HCT116 (cell line): ENCODE data around the gene SETD1B. TPM values are rescaled to one million over a fixed set of nuclear protein-coding genes. Genes with fewer than 3 reads are reported as not detected.

Source experiments
- ATAC-seq: fragments of 200-7000 bp; cut with Tn5 transposase; 2 replicates; pipeline ENCODE4 v1.9.1; 2020; ENCODE audit warnings: mild to moderate bottlenecking, moderate library complexity
- BruUV-seq: library from RNA; stranded (reverse); fragments of 400-500 nt; replicated peaks from 2 replicates; lab custom pipeline; 2021; lab: Mats Ljungman, UMichigan
- CTCF ChIA-PET: fragments of 300-600 bp; sonication (Branson Sonifier 250); formaldehyde crosslinking; loops from one replicate; lab custom pipeline; 2021; ENCODE audit warnings: antibody characterized with exemption; lab: Charles Lee
- POLR2A ChIA-PET: fragments of 300-600, 350-600 bp; sonication (Branson Sonifier 250); formaldehyde crosslinking; loops from one replicate; lab custom pipeline; 2021; ENCODE audit warnings: antibody characterized with exemption; lab: Charles Lee
- RAD21 ChIA-PET, 2 experiments: fragments of 300-600 bp; sonication (Branson Sonifier 250); formaldehyde crosslinking; loops; one replicate each; lab custom pipeline; 2023; ENCODE audit warnings: low total read pairs in 2 of 2; ENCODE audit not compliant: uncharacterized antibody in 2 of 2, unreplicated experiment in 2 of 2, low non-redundant PET in 1 of 2; lab: Charles Lee
- DNase-seq: peaks from one replicate; pipeline ENCODE4 v3.0.0-alpha.2; 2010; ENCODE audit warnings: low read depth, low spot score
- H2AFZ ChIP-seq: fragments of 200-600 bp; shearing (Covaris generic), sonication (generic); 2 replicates; pipeline ENCODE4 v1.6.1; 2017; ENCODE audit warnings: low read depth, mixed run types, mixed read lengths, antibody characterized with exemption, low read length; ENCODE audit not compliant: poor library complexity, severe bottlenecking
- H3K27ac ChIP-seq: 2 replicates; pipeline ENCODE4 v1.5.1; 2012; ENCODE audit warnings: low read depth, low read length
- H3K27me3 ChIP-seq: fragments of 200-600 bp; sonication (generic); 2 replicates; pipeline ENCODE4 v1.6.1; 2016; ENCODE audit warnings: mixed run types, low read length, mixed read lengths; ENCODE audit not compliant: insufficient read depth
- H3K36me3 ChIP-seq, 2 experiments: fragments of 200-500 bp in 1 of 2; fragments of 200-600 bp in 1 of 2; sonication (Bioruptor generic) in 1 of 2; sonication (generic) in 1 of 2; 2 replicates each; pipeline versions ENCODE4 v1.5.1 to v1.6.1; 2014 to 2016; ENCODE audit warnings: low read length in 2 of 2, inconsistent platforms in 1 of 2, mixed read lengths in 1 of 2, mixed run types in 1 of 2; ENCODE audit not compliant: insufficient read depth in 2 of 2, control insufficient read depth in 1 of 2
- H3K4me1 ChIP-seq, 2 experiments: fragments of 200-600 bp in 1 of 2; sonication (generic) in 1 of 2; 2 replicates each; pipeline versions ENCODE4 v1.5.1 to v1.6.1; 2012 to 2017; ENCODE audit warnings: low read length in 2 of 2, inconsistent platforms in 1 of 2, mild to moderate bottlenecking in 1 of 2, mixed read lengths in 1 of 2, mixed run types in 1 of 2, moderate library complexity in 1 of 2; ENCODE audit not compliant: insufficient read depth in 2 of 2, control insufficient read depth in 1 of 2
- H3K4me2 ChIP-seq: fragments of 200-600 bp; sonication (generic); 2 replicates; pipeline ENCODE4 v1.6.1; 2017; ENCODE audit warnings: mixed run types, low read length, mixed read lengths
- H3K4me3 ChIP-seq, 2 experiments: fragments of 200-600 bp in 1 of 2; sonication (generic) in 1 of 2; replicated peaks in 1 of 2; 2 replicates each; pipeline ENCODE4 v1.5.1; 2011 to 2016; ENCODE audit warnings: low read length in 2 of 2, control low read depth in 1 of 2, low read depth in 1 of 2, mild to moderate bottlenecking in 1 of 2, mixed read lengths in 1 of 2, mixed run types in 1 of 2
- H3K79me2 ChIP-seq: fragments of 200-600 bp; sonication (generic); 2 replicates; pipeline ENCODE4 v1.6.1; 2017; ENCODE audit warnings: mild to moderate bottlenecking, mixed run types, low read length, moderate library complexity, mixed read lengths; ENCODE audit not compliant: insufficient read depth
- H3K9ac ChIP-seq: fragments of 200-600 bp; sonication (generic); 2 replicates; pipeline ENCODE4 v1.6.1; 2016; ENCODE audit warnings: low read length, mixed read lengths
- H3K9me2 ChIP-seq: fragments of 200-600 bp; sonication (generic), shearing (Covaris generic); 2 replicates; pipeline ENCODE4 v1.6.1; 2017; ENCODE audit warnings: mixed run types, mild to moderate bottlenecking, moderate library complexity; ENCODE audit not compliant: insufficient read depth
- H3K9me3 ChIP-seq, 2 experiments: fragments of 200-500 bp in 1 of 2; fragments of 200-600 bp in 1 of 2; sonication (Bioruptor generic) in 1 of 2; sonication (generic) in 1 of 2; 2 replicates each; pipeline ENCODE4 v1.6.1; 2014 to 2017; ENCODE audit warnings: low read length in 2 of 2, mixed read lengths in 2 of 2, inconsistent platforms in 1 of 2, low read depth in 1 of 2, mild to moderate bottlenecking in 1 of 2, mixed run types in 1 of 2, moderate library complexity in 1 of 2; ENCODE audit not compliant: control insufficient read depth in 1 of 2, insufficient read depth in 1 of 2
- H4K20me1 ChIP-seq: fragments of 200-600 bp; sonication (generic), shearing (Covaris generic); 2 replicates; pipeline ENCODE4 v1.6.1; 2017; ENCODE audit warnings: mixed run types, mild to moderate bottlenecking, moderate library complexity; ENCODE audit not compliant: insufficient read depth
- ATF3 ChIP-seq: IDR thresholded peaks from 2 replicates; pipeline ENCODE4 v1.6.1; 2012
- CBX3 ChIP-seq: IDR thresholded peaks from 2 replicates; pipeline ENCODE4 v1.6.1; 2012; ENCODE audit warnings: low read depth
- EGR1 ChIP-seq: IDR thresholded peaks from 2 replicates; pipeline ENCODE4 v1.6.1; 2012; ENCODE audit warnings: low read depth
- ELF1 ChIP-seq: IDR thresholded peaks from 2 replicates; pipeline ENCODE4 v1.6.1; 2012; ENCODE audit warnings: low read depth, borderline replicate concordance
- EZH2phosphoT487 ChIP-seq: fragments of 200-600 bp; IDR thresholded peaks from 2 replicates; pipeline ENCODE4 v1.6.1; 2018; ENCODE audit warnings: antibody characterized with exemption, borderline replicate concordance
- FOSL1 ChIP-seq: IDR thresholded peaks from 2 replicates; pipeline ENCODE4 v1.6.1; 2012; ENCODE audit warnings: low read depth
- POLR2AphosphoS5 ChIP-seq: IDR thresholded peaks from 2 replicates; pipeline ENCODE4 v1.6.1; 2011; ENCODE audit warnings: mild to moderate bottlenecking, low read depth, low read length, moderate library complexity
- RAD21 ChIP-seq: IDR thresholded peaks from 2 replicates; pipeline ENCODE4 v1.6.1; 2012; ENCODE audit warnings: low read depth, mild to moderate bottlenecking
- SP1 ChIP-seq: IDR thresholded peaks from 2 replicates; pipeline ENCODE4 v1.6.1; 2012; ENCODE audit warnings: low read depth
- YY1 ChIP-seq: IDR thresholded peaks from 2 replicates; pipeline ENCODE4 v1.6.1; 2011; ENCODE audit warnings: low read length, low read depth, moderate library complexity, mild to moderate bottlenecking; ENCODE audit not compliant: insufficient replicate concordance; ENCODE audit errors: extremely low read depth
- ZBTB33 ChIP-seq: IDR thresholded peaks from 2 replicates; pipeline ENCODE4 v1.6.1; 2011; ENCODE audit warnings: mild to moderate bottlenecking, low read length, moderate library complexity; ENCODE audit not compliant: insufficient replicate concordance; ENCODE audit errors: extremely low read depth
- ZFX ChIP-seq: fragments of 450-650 bp; IDR thresholded peaks from 2 replicates; pipeline ENCODE4 v1.6.1; 2017
- ZNF274 ChIP-seq: fragments of 200-500 bp; sonication (Bioruptor generic); IDR thresholded peaks from 2 replicates; pipeline ENCODE4 v1.6.1; 2014; ENCODE audit warnings: mild to moderate bottlenecking, low read depth, low read length, inconsistent platforms
- intact Hi-C: fragments of 100-400 bp; cut with micrococcal nuclease; formaldehyde crosslinking; loops from 2 replicates; pipeline ENCODE4 v1.10.0; 2022
- total RNA-seq: library from RNA; stranded (reverse); gene quantifications from one replicate; pipeline ENCODE4 v1.2.1, GENCODE V29; 2021; ENCODE audit not compliant: unreplicated experiment
- TF ChIP-seq, protein P1 (sequence below): IDR thresholded peaks from 2 replicates; pipeline ENCODE4 v1.6.1; 2012; ENCODE audit warnings: low read depth

The SETD1B gene
- total RNA-seq, 1 experiment from 2014 or later: 17.5 TPM

- no peak overlapping the region for H3K27ac ChIP-seq
- ChIA-PET CTCF (no interaction called here), POLR2A (no interaction called here), RAD21 (no interaction called here)
- no peak overlapping the region for H3K4me3 ChIP-seq
- H3K79me2 ChIP-seq: no peaks in the 10 kb centered on the region
- intact Hi-C loops: no loop called here
- no peak for ATAC-seq
- no peak overlapping the region for H3K9ac ChIP-seq
- H3K36me3 ChIP-seq: no peaks in the 10 kb centered on the region
- no peak overlapping the region for H3K4me2 ChIP-seq
- no peaks in the 10 kb centered on the region for H4K20me1 ChIP-seq
- DNase-seq: no peak
- BruUV-seq: no TSS peak
- no peak overlapping the region for H2AFZ ChIP-seq
- H3K4me1 ChIP-seq: peaks cover 37 to 44% of the 10 kb centered on the region in 2 experiments
- H3K9me2 ChIP-seq: no peaks in the 10 kb centered on the region
- H3K9me3 ChIP-seq: no peaks in the 10 kb centered on the region
- H3K27me3 ChIP-seq: no peaks in the 10 kb centered on the region
- TF ChIP-seq POLR2AphosphoS5: no peak
- TF ChIP-seq YY1: no peak
- no peak for TF ChIP-seq EZH2phosphoT487
- no peak for TF ChIP-seq CBX3
- TF ChIP-seq RAD21: no peak
Measured at GRCh38 chr12:121769297-121769830, 34.4 kb upstream of the SETD1B start.

- Histone ChIP-seq H3K36me3 (no peaks in the 10 kb centered on the region), H3K9me3 (no peaks in the 10 kb centered on the region), H3K4me1 (peaks cover 32 to 44% of the 10 kb centered on the region in 2 experiments), H3K9ac (no peak overlapping the region), H3K79me2 (no peaks in the 10 kb centered on the region), H3K27ac (no peak overlapping the region), H3K4me3 (no peak overlapping the region), H3K9me2 (no peaks in the 10 kb centered on the region), H3K4me2 (no peak overlapping the region), H3K27me3 (no peaks in the 10 kb centered on the region), H4K20me1 (no peaks in the 10 kb centered on the region), H2AFZ (no peak overlapping the region)
- no TSS peak for BruUV-seq
- intact Hi-C loops: no loop called here
- ChIA-PET POLR2A (no interaction called here), CTCF (no interaction called here), RAD21 (no interaction called here)
- no peak for ATAC-seq
- no peak for DNase-seq
- TF ChIP-seq, protein P1, sequence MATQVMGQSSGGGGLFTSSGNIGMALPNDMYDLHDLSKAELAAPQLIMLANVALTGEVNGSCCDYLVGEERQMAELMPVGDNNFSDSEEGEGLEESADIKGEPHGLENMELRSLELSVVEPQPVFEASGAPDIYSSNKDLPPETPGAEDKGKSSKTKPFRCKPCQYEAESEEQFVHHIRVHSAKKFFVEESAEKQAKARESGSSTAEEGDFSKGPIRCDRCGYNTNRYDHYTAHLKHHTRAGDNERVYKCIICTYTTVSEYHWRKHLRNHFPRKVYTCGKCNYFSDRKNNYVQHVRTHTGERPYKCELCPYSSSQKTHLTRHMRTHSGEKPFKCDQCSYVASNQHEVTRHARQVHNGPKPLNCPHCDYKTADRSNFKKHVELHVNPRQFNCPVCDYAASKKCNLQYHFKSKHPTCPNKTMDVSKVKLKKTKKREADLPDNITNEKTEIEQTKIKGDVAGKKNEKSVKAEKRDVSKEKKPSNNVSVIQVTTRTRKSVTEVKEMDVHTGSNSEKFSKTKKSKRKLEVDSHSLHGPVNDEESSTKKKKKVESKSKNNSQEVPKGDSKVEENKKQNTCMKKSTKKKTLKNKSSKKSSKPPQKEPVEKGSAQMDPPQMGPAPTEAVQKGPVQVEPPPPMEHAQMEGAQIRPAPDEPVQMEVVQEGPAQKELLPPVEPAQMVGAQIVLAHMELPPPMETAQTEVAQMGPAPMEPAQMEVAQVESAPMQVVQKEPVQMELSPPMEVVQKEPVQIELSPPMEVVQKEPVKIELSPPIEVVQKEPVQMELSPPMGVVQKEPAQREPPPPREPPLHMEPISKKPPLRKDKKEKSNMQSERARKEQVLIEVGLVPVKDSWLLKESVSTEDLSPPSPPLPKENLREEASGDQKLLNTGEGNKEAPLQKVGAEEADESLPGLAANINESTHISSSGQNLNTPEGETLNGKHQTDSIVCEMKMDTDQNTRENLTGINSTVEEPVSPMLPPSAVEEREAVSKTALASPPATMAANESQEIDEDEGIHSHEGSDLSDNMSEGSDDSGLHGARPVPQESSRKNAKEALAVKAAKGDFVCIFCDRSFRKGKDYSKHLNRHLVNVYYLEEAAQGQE: no peak
- TF ChIP-seq ATF3: no peak
- TF ChIP-seq YY1: no peak
- no peak for TF ChIP-seq CBX3
- no peak for TF ChIP-seq ELF1
- TF ChIP-seq ZFX: no peak
- TF ChIP-seq SP1: no peak
- TF ChIP-seq ZBTB33: no peak
- TF ChIP-seq ZNF274: no peak
- no peak for TF ChIP-seq EGR1
- TF ChIP-seq FOSL1: no peak
- TF ChIP-seq POLR2AphosphoS5: no peak
- TF ChIP-seq RAD21: no peak
Measured at GRCh38 chr12:121769831-121770301, 33.9 kb upstream of the SETD1B start.
